GM21619 (cell line): ENCODE data around the gene PCDHGC3.
"Not testable (repeated sequence)": the region's sequence is repeated elsewhere in the genome, so short reads cannot be mapped to it uniquely, and the experiment has no call there.

Experiments
- ATAC-seq: cut with Tn5 transposase; IDR thresholded peaks from one replicate; pipeline ENCODE4 v1.9.1; 2021; ENCODE audit not compliant: unreplicated experiment

PCDHGC3 gene

DNA sequence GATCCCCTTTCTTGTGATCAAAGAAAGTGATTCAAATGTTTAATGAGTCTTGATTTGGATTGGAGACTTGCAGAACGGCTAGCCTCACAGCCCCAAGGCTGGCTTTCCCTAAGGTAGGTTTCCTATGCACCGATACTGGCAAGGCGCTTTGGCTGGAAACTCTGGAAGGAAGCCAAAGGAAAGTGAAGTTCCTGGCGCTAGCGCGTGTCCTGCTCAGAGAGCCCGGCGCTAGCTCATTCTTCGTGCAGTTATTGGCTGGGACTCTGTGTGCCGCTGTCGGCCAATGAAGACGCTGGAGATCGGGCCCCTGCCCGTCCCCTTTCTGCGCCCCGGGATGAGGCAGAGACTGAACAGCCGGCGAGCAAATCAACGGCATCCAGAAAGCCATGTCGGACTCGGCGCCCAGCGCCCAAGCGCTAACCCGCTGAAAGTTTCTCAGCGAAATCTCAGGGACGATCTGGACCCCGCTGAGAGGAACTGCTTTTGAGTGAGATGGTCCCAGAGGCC lies at the start of gene PCDHGC3:
Gene PCDHGC3 (plus strand): TSS at position 342 of the 507 bp plus-strand sequence. CDS start 151 bp downstream, at position 493.
- ATAC-seq: peak; percentile 98

DNA sequence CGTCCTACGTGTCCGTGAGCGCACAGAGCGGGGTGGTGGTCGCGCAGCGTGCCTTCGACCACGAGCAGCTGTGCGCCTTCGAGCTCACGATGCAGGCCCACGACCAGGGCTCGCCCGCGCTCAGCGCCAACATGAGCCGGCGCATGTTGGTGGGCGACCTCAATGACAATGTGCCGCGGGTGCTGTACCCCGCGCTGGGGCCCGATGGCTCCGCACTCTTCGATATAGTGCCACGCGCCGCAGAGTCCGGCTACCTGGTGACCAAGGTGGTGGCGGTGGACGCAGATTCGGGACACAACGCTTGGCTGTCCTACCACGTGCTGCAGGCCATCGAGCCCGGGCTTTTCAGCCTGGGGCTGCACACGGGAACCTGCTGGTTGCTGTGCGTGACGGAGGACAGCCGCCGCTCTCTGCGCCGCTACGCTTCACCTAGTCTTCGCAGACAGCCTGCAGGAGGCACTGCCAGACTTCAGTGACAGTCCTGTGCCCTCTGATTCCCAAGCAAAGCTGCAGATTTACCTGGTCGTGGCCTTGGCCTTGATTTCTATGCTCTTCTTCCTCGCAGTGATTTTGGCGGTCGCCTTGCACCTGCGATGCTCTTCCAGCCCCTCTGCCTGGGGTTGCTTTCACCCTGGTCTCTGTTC lies 47.9 kb upstream of the PCDHGC3 start:
- ATAC-seq: no peak

DNA sequence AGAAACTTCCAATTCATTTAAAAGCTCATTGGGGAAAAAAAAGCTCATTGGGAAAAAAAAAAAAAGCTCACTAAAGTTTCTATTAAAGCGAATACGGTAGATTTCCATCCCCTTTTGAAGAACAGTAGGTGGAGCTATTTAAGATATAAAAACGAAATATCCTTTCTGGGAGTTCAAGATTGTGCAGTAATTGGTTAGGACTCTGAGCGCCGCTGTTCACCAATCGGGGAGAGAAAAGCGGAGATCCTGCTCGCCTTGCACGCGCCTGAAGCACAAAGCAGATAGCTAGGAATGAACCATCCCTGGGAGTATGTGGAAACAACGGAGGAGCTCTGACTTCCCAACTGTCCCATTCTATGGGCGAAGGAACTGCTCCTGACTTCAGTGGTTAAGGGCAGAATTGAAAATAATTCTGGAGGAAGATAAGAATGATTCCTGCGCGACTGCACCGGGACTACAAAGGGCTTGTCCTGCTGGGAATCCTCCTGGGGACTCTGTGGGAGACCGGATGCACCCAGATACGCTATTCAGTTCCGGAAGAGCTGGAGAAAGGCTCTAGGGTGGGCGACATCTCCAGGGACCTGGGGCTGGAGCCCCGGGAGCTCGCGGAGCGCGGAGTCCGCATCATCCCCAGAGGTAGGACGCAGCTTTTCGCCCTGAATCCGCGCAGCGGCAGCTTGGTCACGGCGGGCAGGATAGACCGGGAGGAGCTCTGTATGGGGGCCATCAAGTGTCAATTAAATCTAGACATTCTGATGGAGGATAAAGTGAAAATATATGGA lies 45.2 kb upstream of the PCDHGC3 start, which contains the start of gene PCDHGA12:
Gene PCDHGA12 (plus strand): TSS at position 176 of the 782 bp plus-strand sequence. CDS start 253 bp downstream, at position 429.
- peak; percentile 85 for ATAC-seq

DNA sequence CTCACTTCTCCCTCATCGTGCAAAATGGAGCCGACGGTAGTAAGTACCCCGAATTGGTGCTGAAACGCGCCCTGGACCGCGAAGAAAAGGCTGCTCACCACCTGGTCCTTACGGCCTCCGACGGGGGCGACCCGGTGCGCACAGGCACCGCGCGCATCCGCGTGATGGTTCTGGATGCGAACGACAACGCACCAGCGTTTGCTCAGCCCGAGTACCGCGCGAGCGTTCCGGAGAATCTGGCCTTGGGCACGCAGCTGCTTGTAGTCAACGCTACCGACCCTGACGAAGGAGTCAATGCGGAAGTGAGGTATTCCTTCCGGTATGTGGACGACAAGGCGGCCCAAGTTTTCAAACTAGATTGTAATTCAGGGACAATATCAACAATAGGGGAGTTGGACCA lies 44.5 kb upstream of the PCDHGC3 start:
- peak; percentile 68 for ATAC-seq

DNA sequence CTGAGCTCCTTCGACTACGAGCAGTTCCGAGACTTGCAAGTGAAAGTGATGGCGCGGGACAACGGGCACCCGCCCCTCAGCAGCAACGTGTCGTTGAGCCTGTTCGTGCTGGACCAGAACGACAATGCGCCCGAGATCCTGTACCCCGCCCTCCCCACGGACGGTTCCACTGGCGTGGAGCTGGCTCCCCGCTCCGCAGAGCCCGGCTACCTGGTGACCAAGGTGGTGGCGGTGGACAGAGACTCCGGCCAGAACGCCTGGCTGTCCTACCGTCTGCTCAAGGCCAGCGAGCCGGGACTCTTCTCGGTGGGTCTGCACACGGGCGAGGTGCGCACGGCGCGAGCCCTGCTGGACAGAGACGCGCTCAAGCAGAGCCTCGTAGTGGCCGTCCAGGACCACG lies 43.5 kb upstream of the PCDHGC3 start:
- ATAC-seq: not testable (repeated sequence)

DNA sequence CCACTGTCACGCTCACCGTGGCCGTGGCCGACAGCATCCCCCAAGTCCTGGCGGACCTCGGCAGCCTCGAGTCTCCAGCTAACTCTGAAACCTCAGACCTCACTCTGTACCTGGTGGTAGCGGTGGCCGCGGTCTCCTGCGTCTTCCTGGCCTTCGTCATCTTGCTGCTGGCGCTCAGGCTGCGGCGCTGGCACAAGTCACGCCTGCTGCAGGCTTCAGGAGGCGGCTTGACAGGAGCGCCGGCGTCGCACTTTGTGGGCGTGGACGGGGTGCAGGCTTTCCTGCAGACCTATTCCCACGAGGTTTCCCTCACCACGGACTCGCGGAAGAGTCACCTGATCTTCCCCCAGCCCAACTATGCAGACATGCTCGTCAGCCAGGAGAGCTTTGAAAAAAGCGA lies 43.0 kb upstream of the PCDHGC3 start:
- not testable (repeated sequence) for ATAC-seq

DNA sequence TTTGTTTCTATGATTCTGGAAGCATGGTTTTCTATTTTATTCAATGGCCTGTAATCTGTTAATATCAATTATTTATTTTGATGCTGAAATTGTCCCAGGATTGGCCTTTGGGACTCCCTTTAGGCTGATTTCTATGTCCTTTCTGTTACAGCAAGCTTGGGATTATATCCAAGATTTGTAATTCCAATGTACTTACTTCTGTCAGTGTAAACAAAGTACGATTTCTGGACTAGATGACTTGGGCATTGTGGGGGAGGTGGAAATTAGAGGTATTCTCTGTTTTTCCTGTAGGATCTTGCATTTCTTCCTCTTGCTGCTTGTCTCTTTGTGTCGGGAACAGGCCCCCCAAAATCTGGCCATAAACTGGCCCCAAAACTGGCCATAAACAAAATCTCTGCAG lies 41.8 kb upstream of the PCDHGC3 start:
- ATAC-seq: no peak

DNA sequence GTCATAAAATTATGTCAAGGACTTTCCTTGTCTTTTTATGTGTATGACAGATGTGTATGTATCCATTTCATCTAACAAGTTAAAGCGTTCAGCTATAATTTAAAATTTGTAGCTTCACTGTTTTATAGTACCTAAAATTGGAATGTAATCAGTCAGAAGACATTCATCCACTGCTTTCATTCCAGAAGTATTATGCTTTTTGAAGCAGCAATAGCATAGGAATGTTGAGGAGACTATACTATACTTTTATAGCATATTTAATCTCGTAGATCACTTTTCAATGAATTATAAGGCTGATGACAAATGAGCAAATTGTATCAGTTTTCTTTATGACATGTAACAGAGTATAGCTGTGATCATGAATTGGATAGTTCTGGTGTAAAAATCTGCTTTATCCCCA lies 38.5 kb upstream of the PCDHGC3 start:
- ATAC-seq: no peak

DNA sequence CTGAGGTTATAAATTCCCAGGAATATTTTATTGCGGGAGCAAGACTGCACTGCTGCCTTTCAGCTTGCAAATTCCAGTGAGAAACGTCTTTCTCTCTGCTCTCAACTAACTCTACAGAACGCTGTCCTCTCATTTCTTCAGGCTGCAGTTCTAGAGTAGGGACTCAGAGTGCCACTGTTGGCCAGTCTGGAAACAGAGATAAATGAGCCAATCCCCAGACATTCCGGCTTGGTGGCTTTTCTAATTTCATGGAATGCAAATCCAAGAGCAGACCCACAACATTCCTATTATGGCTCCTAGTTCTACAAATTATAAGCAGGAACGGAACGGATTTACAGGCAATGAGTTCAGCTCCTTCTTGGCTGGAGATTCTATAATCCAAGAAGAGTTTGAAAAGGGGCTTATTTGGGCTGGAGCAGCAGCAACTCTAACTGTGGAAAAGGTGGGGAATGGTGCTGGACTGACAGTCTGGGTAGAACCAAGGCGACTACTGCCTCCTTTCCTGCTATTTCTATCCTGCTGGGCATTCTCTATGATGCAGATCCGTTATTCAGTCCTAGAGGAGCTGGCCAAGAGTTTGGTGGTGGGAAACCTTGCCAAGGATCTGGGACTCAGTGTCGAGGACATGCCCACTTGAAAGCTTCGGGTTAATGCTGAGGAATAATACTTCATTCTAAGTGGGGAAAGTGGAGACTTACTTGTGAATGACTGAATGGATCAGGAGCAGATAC lies 36.2 kb upstream of the PCDHGC3 start:
- no peak for ATAC-seq

DNA sequence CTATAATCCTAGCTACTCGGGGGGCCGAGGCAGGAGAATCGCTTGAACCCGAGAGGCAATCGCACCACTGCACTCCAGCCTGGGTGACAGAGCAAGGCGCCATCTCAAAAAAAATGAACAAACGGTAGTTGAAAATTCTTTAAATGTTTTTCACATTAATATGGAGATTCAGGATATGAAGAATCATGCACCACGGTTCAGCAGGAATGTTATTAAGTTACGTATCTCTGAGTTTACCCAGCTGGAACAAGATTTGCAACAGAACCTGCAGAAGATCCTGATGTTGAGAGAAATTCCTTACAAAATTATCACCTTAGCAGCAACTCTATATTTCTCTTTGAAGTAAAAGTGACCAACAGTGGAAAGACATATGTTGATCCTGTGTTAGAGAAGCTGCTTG lies 35.4 kb upstream of the PCDHGC3 start:
- ATAC-seq: no peak

DNA sequence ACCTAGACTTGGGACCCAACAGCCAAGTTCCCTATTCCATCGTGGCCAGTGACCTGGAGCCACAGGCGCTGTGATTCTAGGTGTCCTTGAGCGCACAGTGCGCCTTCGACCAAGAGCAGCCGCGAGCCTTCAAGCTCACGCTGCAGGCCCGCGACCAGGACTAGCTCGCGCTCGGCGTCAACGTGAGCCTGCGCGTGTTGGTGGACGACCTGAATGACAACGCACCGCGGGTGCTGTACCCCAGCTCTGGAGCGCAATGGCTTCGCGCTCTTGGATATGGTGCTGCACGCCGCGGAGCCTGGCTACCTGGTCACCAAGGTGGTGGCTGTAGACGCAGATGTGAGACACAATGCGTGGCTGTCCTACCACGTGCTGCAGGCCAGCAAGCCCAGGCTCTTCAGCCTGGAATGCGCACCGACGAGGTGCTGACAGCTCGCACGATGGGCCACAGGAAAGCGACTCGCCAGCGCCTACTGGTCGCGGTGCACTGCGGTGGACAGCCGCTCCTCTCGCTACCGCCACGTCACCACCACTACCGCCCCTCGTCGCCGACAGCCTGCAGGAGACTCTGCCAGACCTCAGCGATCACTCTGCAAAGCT lies 34.1 kb upstream of the PCDHGC3 start:
- no peak for ATAC-seq

DNA sequence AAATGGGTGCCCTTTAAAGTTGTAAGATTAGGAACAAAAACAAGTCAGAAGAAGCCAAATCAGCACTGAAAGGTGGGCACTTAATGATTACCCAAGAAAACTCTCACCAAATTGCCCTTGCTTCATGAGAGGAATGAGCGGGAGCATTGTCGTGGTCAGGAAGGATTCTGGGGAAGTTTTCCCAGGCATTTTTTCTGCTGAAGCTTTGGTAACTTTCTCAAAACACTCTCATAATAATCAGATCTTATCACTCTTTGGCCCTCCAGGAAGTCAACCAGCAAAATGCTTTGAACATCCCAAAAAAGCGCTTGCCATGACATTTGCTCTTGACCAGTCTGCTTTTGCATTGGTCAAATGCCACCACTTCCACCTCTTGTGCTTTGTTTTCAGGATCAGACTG lies 10.4 kb upstream of the PCDHGC3 start:
- no peak for ATAC-seq

DNA sequence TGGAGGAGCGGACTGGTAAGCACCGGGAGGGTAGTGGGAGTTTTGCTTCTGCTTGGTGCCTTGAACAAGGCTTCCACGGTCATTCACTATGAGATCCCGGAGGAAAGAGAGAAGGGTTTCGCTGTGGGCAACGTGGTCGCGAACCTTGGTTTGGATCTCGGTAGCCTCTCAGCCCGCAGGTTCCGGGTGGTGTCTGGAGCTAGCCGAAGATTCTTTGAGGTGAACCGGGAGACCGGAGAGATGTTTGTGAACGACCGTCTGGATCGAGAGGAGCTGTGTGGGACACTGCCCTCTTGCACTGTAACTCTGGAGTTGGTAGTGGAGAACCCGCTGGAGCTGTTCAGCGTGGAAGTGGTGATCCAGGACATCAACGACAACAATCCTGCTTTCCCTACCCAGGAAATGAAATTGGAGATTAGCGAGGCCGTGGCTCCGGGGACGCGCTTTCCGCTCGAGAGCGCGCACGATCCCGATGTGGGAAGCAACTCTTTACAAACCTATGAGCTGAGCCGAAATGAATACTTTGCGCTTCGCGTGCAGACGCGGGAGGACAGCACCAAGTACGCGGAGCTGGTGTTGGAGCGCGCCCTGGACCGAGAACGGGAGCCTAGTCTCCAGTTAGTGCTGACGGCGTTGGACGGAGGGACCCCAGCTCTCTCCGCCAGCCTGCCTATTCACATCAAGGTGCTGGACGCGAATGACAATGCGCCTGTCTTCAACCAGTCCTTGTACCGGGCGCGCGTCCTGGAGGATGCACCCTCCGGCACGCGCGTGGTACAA lies 556 bp downstream of the PCDHGC3 start:
- peak; percentile 23 for ATAC-seq

DNA sequence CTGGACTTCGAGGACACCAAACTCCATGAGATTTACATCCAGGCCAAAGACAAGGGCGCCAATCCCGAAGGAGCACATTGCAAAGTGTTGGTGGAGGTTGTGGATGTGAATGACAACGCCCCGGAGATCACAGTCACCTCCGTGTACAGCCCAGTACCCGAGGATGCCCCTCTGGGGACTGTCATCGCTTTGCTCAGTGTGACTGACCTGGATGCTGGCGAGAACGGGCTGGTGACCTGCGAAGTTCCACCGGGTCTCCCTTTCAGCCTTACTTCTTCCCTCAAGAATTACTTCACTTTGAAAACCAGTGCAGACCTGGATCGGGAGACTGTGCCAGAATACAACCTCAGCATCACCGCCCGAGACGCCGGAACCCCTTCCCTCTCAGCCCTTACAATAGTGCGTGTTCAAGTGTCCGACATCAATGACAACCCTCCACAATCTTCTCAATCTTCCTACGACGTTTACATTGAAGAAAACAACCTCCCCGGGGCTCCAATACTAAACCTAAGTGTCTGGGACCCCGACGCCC lies 1.3 kb downstream of the PCDHGC3 start:
- no peak for ATAC-seq

DNA sequence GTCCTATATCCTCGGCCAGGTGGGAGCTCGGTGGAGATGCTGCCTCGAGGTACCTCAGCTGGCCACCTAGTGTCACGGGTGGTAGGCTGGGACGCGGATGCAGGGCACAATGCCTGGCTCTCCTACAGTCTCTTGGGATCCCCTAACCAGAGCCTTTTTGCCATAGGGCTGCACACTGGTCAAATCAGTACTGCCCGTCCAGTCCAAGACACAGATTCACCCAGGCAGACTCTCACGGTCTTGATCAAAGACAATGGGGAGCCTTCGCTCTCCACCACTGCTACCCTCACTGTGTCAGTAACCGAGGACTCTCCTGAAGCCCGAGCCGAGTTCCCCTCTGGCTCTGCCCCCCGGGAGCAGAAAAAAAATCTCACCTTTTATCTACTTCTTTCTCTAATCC lies 2.0 kb downstream of the PCDHGC3 start:
- no peak for ATAC-seq

DNA sequence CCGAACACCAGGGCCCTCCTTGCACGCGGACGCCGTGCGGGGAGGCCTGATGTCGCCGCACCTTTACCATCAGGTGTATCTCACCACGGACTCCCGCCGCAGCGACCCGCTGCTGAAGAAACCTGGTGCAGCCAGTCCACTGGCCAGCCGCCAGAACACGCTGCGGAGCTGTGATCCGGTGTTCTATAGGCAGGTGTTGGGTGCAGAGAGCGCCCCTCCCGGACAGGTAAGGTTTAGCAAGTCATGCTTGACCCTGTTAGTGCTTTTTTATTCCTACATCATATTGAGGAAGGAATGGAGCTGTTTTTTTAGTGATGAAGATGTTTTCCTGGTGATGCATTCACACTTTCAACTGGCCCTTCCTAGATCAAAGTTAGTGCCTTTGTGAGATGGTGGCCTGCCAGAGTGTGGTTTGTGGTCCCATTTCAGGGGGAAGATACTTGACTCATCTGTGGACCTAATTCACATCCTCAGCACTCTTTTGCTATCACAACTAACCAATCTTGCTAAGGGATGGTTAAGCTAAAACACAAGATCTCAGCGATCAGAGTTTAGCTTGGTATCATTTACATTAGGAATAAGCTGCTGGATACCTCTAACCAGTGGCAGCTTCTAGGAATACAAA lies 2.7 kb downstream of the PCDHGC3 start:
- ATAC-seq: no peak

DNA sequence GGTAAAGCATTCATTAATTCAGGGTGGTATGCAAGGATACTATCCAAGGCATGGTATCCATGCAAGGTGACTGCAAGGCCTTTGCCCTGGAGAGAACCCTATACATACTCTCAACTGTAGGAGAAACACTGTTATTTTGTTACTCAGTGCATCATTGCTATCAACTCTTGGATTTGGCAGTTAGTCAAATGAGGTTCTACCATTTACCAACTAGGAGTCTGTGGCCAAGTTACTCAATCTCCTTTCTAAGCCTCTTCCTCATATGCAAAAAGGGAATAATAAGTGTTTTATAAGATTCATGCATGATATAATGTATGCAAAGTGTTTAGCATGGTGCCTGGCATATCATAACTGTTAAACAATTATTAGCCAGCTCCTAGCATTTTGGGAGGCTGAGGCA lies 4.0 kb downstream of the PCDHGC3 start:
- no peak for ATAC-seq

DNA sequence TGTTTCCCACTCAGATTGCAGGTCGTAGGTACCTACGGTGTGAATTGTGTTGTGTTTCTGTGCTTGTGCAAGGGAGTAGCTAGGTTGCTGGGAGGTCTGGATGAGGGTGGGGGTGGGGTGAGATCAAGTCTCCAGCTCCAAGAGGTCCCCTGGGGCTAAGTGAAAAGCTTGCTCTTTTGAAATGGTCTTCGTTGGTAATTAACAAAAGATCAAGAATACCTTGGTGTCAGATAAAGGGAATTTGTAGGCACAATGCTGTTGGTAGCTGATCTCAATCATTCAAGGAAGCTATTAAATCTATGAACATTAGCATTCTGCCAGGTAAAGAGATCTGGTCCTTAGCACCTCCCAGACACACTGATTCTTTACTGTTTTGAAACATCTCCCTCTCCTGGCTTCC lies 8.1 kb downstream of the PCDHGC3 start:
- no peak for ATAC-seq

DNA sequence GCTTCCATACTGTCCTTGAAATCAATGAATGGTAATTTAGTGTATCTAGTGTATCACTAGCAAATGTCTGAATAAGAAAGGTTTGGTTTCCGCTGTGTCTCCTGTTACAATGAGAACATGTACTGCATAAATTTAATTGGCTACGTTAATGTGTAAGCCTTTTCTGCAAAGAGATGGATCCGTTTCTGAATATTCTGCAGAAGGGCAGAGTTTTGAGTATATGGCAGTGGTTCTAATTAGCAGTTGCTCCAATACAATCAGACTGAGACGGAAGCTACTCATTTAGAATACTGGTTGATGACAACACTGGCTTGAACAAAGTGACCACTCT lies 8.5 kb downstream of the PCDHGC3 start:
- no peak for ATAC-seq
